Fibroblast of upper back skin (primary cell): ENCODE data around the gene SVIL.
"Not testable (repeated sequence)": the region's sequence is repeated elsewhere in the genome, so short reads cannot be mapped to it uniquely, and the experiment has no call there.

Source experiments
- DNase-seq: peaks from one replicate; pipeline ENCODE4 v3.0.0-alpha.2; 2013

The SVIL gene

GRCh38 chr10:29482591-29483431, 152.0 kb downstream of the SVIL start:
- DNase-seq = peak; percentile 83

GRCh38 chr10:29481906-29482440, 152.8 kb downstream of the SVIL start:
- DNase-seq = no peak

- no peak for DNase-seq
These were observed 154.5 kb downstream of the SVIL start for GRCh38 chr10:29479981-29480954.

GRCh38 chr10:29479081-29479925, 155.5 kb downstream of the SVIL start:
- no peak for DNase-seq

- DNase-seq = no peak
These were observed 161.2 kb downstream of the SVIL start for GRCh38 chr10:29473406-29474100.

- no peak for DNase-seq
These were observed 161.7 kb downstream of the SVIL start for GRCh38 chr10:29473087-29473356.

- DNase-seq = no peak
These were observed 162.3 kb downstream of the SVIL start for GRCh38 chr10:29472301-29473086.

GRCh38 chr10:29471544-29471859, 163.3 kb downstream of the SVIL start:
- DNase-seq = peak; percentile 86

GRCh38 chr10:29470843-29471543, 163.8 kb downstream of the SVIL start:
- DNase-seq = peak; percentile 38

GRCh38 chr10:29470355-29470705, 164.4 kb downstream of the SVIL start:
- DNase-seq = no peak

- no peak for DNase-seq
These were observed 165.1 kb downstream of the SVIL start for GRCh38 chr10:29469481-29470354.

- no peak for DNase-seq
These were observed 169.4 kb downstream of the SVIL start for GRCh38 chr10:29465384-29465783.

GRCh38 chr10:29464671-29465171, 170.1 kb downstream of the SVIL start:
- DNase-seq = not testable (repeated sequence)

GRCh38 chr10:29461042-29461441, 173.7 kb downstream of the SVIL start:
- no peak for DNase-seq

GRCh38 chr10:29458190-29458589, 176.6 kb downstream of the SVIL start:
- DNase-seq = not testable (repeated sequence)

GRCh38 chr10:29455095-29455494, 179.7 kb downstream of the SVIL start:
- DNase-seq = no peak

GRCh38 chr10:29454250-29454649, 180.5 kb downstream of the SVIL start:
- no peak for DNase-seq

- no peak for DNase-seq
These were observed 182.2 kb downstream of the SVIL start for GRCh38 chr10:29452546-29452945.

- no peak for DNase-seq
These were observed 182.8 kb downstream of the SVIL start for GRCh38 chr10:29451946-29452345.

- no peak for DNase-seq
These were observed 184.4 kb downstream of the SVIL start for GRCh38 chr10:29450405-29450804.
